Colonic mucosa (tissue), 4 donors: ENCODE results near the gene RGCC. TPM values are rescaled to one million over a fixed set of nuclear protein-coding genes. Genes with fewer than 3 reads are reported as not detected.

ENCODE experiments used
- DNase-seq: peaks from one replicate; pipeline ENCODE4 v3.0.0-alpha.2; 2020
- H3K27ac ChIP-seq: fragments of 200-600 bp; one replicate; pipeline ENCODE4 v1.8.0; 2021
- H3K27me3 ChIP-seq: fragments of 200-600 bp; one replicate; pipeline ENCODE4 v1.8.0; 2021
- H3K36me3 ChIP-seq: fragments of 200-600 bp; one replicate; pipeline ENCODE4 v1.8.0; 2021
- H3K4me1 ChIP-seq: fragments of 200-600 bp; one replicate; pipeline ENCODE4 v1.8.0; 2021; ENCODE audit warnings: mild to moderate bottlenecking
- H3K4me3 ChIP-seq: fragments of 200-600 bp; one replicate; pipeline ENCODE4 v1.8.0; 2021
- H3K9ac ChIP-seq, 2 donors: one replicate each; pipeline ENCODE4 v1.7.0; 2013; ENCODE audit warnings: control low read depth in 2 of 2, low read depth in 2 of 2, low read length in 2 of 2
- H3K9me3 ChIP-seq: fragments of 200-600 bp; one replicate; pipeline ENCODE4 v1.8.0; 2021
- CTCF ChIP-seq: fragments of 200-600 bp; IDR thresholded peaks from one replicate; pipeline ENCODE4 v1.8.0; 2022; ENCODE audit warnings: antibody characterized with exemption, mild to moderate bottlenecking
- intact Hi-C: fragments of 100-400 bp; cut with DNase I; formaldehyde crosslinking; loops from one replicate; pipeline ENCODE4 v1.14.1; 2022
- total RNA-seq, 2 donors: library from RNA; stranded (reverse); fragmentation: NEBNext Ultra II Directional in 1 of 2; extraction: Animal tissue kit (Norgen Biotek cat#: 25700) in 1 of 2; gene quantifications; one replicate each; pipeline ENCODE4 v1.2.1, GENCODE V29; 2021
- donor health status: healthy.
- donor health status: DM: no; HTN: no; CAD: no.
- donor health status: DM: no; HTN: no; CAD: no.

RGCC gene
- total RNA-seq, 2 donors from 2014 or later: 5.6 to 10.4 TPM

- Histone ChIP-seq H3K36me3 (no peaks in the 10 kb centered on the region), H3K4me3 (no peak overlapping the region), H3K27me3 (no peaks in the 10 kb centered on the region), H3K27ac (no peak overlapping the region), H3K4me1 (no peaks in the 10 kb centered on the region), H3K9ac (no peak overlapping the region), H3K9me3 (no peaks in the 10 kb centered on the region)
- intact Hi-C loops: no loop called here
- no peak for TF ChIP-seq CTCF
- DNase-seq: no peak
These were observed 22.4 kb upstream of the RGCC start for GRCh38 chr13:41434831-41435520.

- Histone ChIP-seq H3K36me3 (no peaks in the 10 kb centered on the region), H3K9ac (no peak overlapping the region), H3K27ac (no peak overlapping the region), H3K4me1 (no peaks in the 10 kb centered on the region), H3K9me3 (no peaks in the 10 kb centered on the region), H3K4me3 (no peak overlapping the region), H3K27me3 (no peaks in the 10 kb centered on the region)
- TF ChIP-seq CTCF: no peak
- DNase-seq: no peak
- intact Hi-C loops: no loop called here
These were observed 13.4 kb upstream of the RGCC start for GRCh38 chr13:41443969-41444368.

- no peaks in the 10 kb centered on the region for H3K9me3 ChIP-seq
- peaks cover 10% of the 10 kb centered on the region for H3K27me3 ChIP-seq
- intact Hi-C loops: no loop called here
- TF ChIP-seq CTCF: no peak
- no peak overlapping the region for H3K4me3 ChIP-seq
- H3K36me3 ChIP-seq: no peaks in the 10 kb centered on the region
- no peak for DNase-seq
- no peaks in the 10 kb centered on the region for H3K4me1 ChIP-seq
- no peak overlapping the region for H3K9ac ChIP-seq
- no peak overlapping the region for H3K27ac ChIP-seq
These were observed 4.9 kb upstream of the RGCC start for GRCh38 chr13:41452462-41452861.

- no peak for TF ChIP-seq CTCF
- no peak overlapping the region for H3K27ac ChIP-seq
- H3K9ac ChIP-seq: no peak overlapping the region
- no peaks in the 10 kb centered on the region for H3K4me1 ChIP-seq
- H3K27me3 ChIP-seq: peaks cover 22% of the 10 kb centered on the region
- no peaks in the 10 kb centered on the region for H3K36me3 ChIP-seq
- no peak overlapping the region for H3K4me3 ChIP-seq
- no peak for DNase-seq
- intact Hi-C loops: no loop called here
- H3K9me3 ChIP-seq: no peaks in the 10 kb centered on the region
These were observed 3.7 kb upstream of the RGCC start for GRCh38 chr13:41453620-41454019.

GRCh38 chr13:41454170-41454569, 3.2 kb upstream of the RGCC start:
- Histone ChIP-seq H3K4me1 (no peaks in the 10 kb centered on the region), H3K4me3 (no peak overlapping the region), H3K27ac (no peak overlapping the region), H3K9me3 (no peaks in the 10 kb centered on the region), H3K27me3 (peaks cover 23% of the 10 kb centered on the region), H3K36me3 (no peaks in the 10 kb centered on the region), H3K9ac (no peak overlapping the region)
- intact Hi-C loops: no loop called here
- no peak for DNase-seq
- TF ChIP-seq CTCF: no peak
